Upper lobe of left lung (tissue), 6 donors: ENCODE results near the gene TFF3. TPM values are rescaled to one million over a fixed set of nuclear protein-coding genes. Genes with fewer than 3 reads are reported as not detected.

Experiments used
- ATAC-seq, 2 donors: fragments of 200-7000 bp; cut with Tn5 transposase; one replicate each; pipeline ENCODE4 v1.9.1; 2022; ENCODE audit warnings: mild to moderate bottlenecking in 2 of 2, moderate library complexity in 2 of 2; ENCODE audit not compliant: low FRiP score in 2 of 2
- DNase-seq, 2 donors: peaks; one replicate each; pipeline ENCODE4 v3.0.0-alpha.2; 2019 to 2020
- H3K27ac ChIP-seq, 4 donors: fragments of 200-600 bp; sonication (generic); one replicate each; pipeline ENCODE4 v1.5.1; 2016 to 2019
- H3K27me3 ChIP-seq, 4 donors: fragments of 200-600 bp; sonication (generic); one replicate each; pipeline ENCODE4 v1.5.1; 2017 to 2019
- H3K36me3 ChIP-seq, 4 donors: fragments of 200-600 bp; sonication (generic); one replicate each; pipeline ENCODE4 v1.5.1; 2016 to 2019
- H3K4me1 ChIP-seq, 4 donors: fragments of 200-600 bp; sonication (generic); one replicate each; pipeline ENCODE4 v1.5.1; 2018 to 2019
- H3K4me3 ChIP-seq, 4 donors: fragments of 200-600 bp; sonication (generic); one replicate each; pipeline ENCODE4 v1.5.1; 2017 to 2019; ENCODE audit warnings: mild to moderate bottlenecking in 2 of 4, moderate library complexity in 1 of 4
- H3K9me3 ChIP-seq, 4 donors: fragments of 200-600 bp; sonication (generic); one replicate each; pipeline ENCODE4 v1.5.1; 2018 to 2019
- CTCF ChIP-seq, 6 experiments: fragments of 450-650 bp in 4 of 6; fragments of 200-600 bp in 2 of 6; sonication (generic) in 2 of 6; IDR thresholded peaks; one replicate each; pipeline ENCODE4 v1.5.1; 2016 to 2019; ENCODE audit warnings: antibody characterized with exemption in 6 of 6
- EP300 ChIP-seq, 4 donors: sonication (generic); formaldehyde crosslinking; IDR thresholded peaks; one replicate each; pipeline ENCODE4 v1.5.1; 2017; ENCODE audit warnings: antibody characterized with exemption in 4 of 4, control low read depth in 2 of 4
- POLR2A ChIP-seq, 4 donors: fragments of 450-650 bp; IDR thresholded peaks; one replicate each; pipeline ENCODE4 v1.5.1; 2016 to 2017; ENCODE audit warnings: antibody characterized with exemption in 4 of 4, mild to moderate bottlenecking in 2 of 4
- POLR2AphosphoS5 ChIP-seq, 2 donors: sonication (generic); formaldehyde crosslinking; IDR thresholded peaks; one replicate each; pipeline ENCODE4 v1.5.1; 2017; ENCODE audit warnings: antibody characterized with exemption in 2 of 2
- WGBS, 2 donors: methylation state at CpG; one replicate each; pipeline ENCODE4 v1.1.5; 2017 to 2018; 5-methylcytosine and 5-hydroxymethylcytosine counted together
- total RNA-seq, 6 donors: library from RNA; depleted of rRNA in 4 of 6; stranded (reverse); fragments of >200 nt in 4 of 6; gene quantifications; one replicate each; pipeline versions ENCODE4 v1.1.0 to v1.2.1, GENCODE V29; 2016 to 2021
- donor health status: DM: no; HTN: no; CAD: no; lungs with moderate emphysema.
- donor health status: DM: no; HTN: yes; CAD: no; lungs with severe emphysema.

The TFF3 gene
- total RNA-seq, 6 donors from 2014 or later, result 5.9 to 21.5 (median 18.2) TPM

- WGBS, 2 donors, result 95 to 100% methylated on average over 2 to 8 of the region's 12 CpGs
- TF ChIP-seq POLR2A (IDR thresholded peaks at IDR 0.05) (no peak), POLR2AphosphoS5 (IDR thresholded peaks at IDR 0.05) (no peak)
- no peak for ATAC-seq
- Histone ChIP-seq H3K4me1 (no peaks in the 10 kb centered on the region), H3K9me3 (no peaks in the 10 kb centered on the region), H3K4me3 (no peak overlapping the region), H3K27me3 (no peaks in the 10 kb centered on the region), H3K36me3 (peaks cover 0 to 82% (median 33%) of the 10 kb centered on the region in 4 donors), H3K27ac (no peak overlapping the region)
- no peak for DNase-seq
These were observed 32.5 kb downstream of the TFF3 start for GRCh38 chr21:42282715-42283114.

GRCh38 chr21:42282021-42282420 is 33.2 kb downstream of the TFF3 start:
- DNase-seq (no peak), ATAC-seq (peak in 1 of 2 donors; percentile 17)
- no peak for TF ChIP-seq POLR2AphosphoS5 (IDR thresholded peaks at IDR 0.05)
- TF ChIP-seq CTCF (IDR thresholded peaks at IDR 0.05), result no peak
- no peak for TF ChIP-seq POLR2A (IDR thresholded peaks at IDR 0.05)
- no peak for TF ChIP-seq EP300 (IDR thresholded peaks at IDR 0.05)
- 96 to 97% methylated on average over 6 to 18 of the region's 18 CpGs for WGBS, 2 donors
- Histone ChIP-seq H3K9me3 (no peaks in the 10 kb centered on the region), H3K27ac (no peak overlapping the region), H3K4me3 (no peak overlapping the region), H3K36me3 (peaks cover 0 to 76% (median 30%) of the 10 kb centered on the region in 4 donors), H3K27me3 (no peaks in the 10 kb centered on the region), H3K4me1 (no peaks in the 10 kb centered on the region)

- TF ChIP-seq POLR2AphosphoS5 (IDR thresholded peaks at IDR 0.05) (no peak), POLR2A (IDR thresholded peaks at IDR 0.05) (no peak), CTCF (IDR thresholded peaks at IDR 0.05) (no peak), EP300 (IDR thresholded peaks at IDR 0.05) (no peak)
- no peak for DNase-seq
- 97 to 100% methylated on average over 3 to 12 of the region's 12 CpGs for WGBS, 2 donors
- Histone ChIP-seq H3K4me1 (no peaks in the 10 kb centered on the region), H3K27ac (no peak overlapping the region), H3K9me3 (no peaks in the 10 kb centered on the region), H3K4me3 (no peak overlapping the region), H3K27me3 (no peaks in the 10 kb centered on the region), H3K36me3 (peaks cover 0 to 76% (median 30%) of the 10 kb centered on the region in 4 donors)
- no peak for ATAC-seq
These were observed 34.0 kb downstream of the TFF3 start for GRCh38 chr21:42281181-42281680.

- H3K9me3 ChIP-seq, result no peaks in the 10 kb centered on the region
- no peak for DNase-seq
- no peaks in the 10 kb centered on the region for H3K4me1 ChIP-seq
- no peak overlapping the region for H3K27ac ChIP-seq
- TF ChIP-seq EP300 (IDR thresholded peaks at IDR 0.05) (no peak), POLR2A (IDR thresholded peaks at IDR 0.05) (no peak), POLR2AphosphoS5 (IDR thresholded peaks at IDR 0.05) (no peak), CTCF (IDR thresholded peaks at IDR 0.05) (no peak)
- 88 to 94% methylated on average over 17 to 22 of the region's 22 CpGs for WGBS, 2 donors
- no peaks in the 10 kb centered on the region for H3K27me3 ChIP-seq
- ATAC-seq, result no peak
- peaks cover 0 to 75% (median 30%) of the 10 kb centered on the region in 4 donors for H3K36me3 ChIP-seq
- no peak overlapping the region for H3K4me3 ChIP-seq
These were observed 34.6 kb downstream of the TFF3 start for GRCh38 chr21:42280356-42281180.

DNA sequence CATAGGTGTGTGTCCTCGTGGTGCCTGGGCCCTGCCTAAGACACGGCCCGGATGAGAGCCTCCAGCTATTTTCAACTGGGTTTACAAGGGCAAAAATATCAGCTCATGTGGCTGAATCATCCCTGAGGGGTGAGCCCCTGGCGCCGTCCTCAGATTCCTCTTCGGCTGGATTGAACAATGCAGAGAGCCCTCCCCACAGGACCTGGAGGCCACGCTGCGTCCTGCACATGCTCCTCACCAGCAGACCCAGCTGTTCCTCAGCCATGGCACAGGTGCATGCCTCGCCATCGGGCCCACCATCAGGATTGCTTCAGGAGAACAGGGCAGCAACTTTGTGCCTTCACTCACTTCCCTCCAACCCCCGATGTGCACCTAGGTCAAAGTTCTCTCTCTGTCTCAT is 35.3 kb downstream of the TFF3 start:
- peaks cover 0 to 75% (median 34%) of the 10 kb centered on the region in 4 donors for H3K36me3 ChIP-seq
- ATAC-seq (no peak), DNase-seq (no peak)
- no peak overlapping the region for H3K4me3 ChIP-seq
- WGBS, 2 donors, result 92 to 97% methylated on average over 8 to 10 of the region's 11 CpGs
- no peaks in the 10 kb centered on the region for H3K4me1 ChIP-seq
- no peaks in the 10 kb centered on the region for H3K9me3 ChIP-seq
- no peak overlapping the region for H3K27ac ChIP-seq
- TF ChIP-seq POLR2AphosphoS5 (IDR thresholded peaks at IDR 0.05) (no peak), EP300 (IDR thresholded peaks at IDR 0.05) (no peak), POLR2A (IDR thresholded peaks at IDR 0.05) (no peak), CTCF (IDR thresholded peaks at IDR 0.05) (no peak)
- no peaks in the 10 kb centered on the region for H3K27me3 ChIP-seq
